GM21390 (cell line): Measurements from ENCODE around the gene DGUOK.
"Not testable (repeated sequence)": the region's sequence is repeated elsewhere in the genome, so short reads cannot be mapped to it uniquely, and the experiment has no call there.

ENCODE experiments used
- ATAC-seq: cut with Tn5 transposase; IDR thresholded peaks from one replicate; pipeline ENCODE4 v1.9.1; 2021; ENCODE audit not compliant: unreplicated experiment

DGUOK gene

GRCh38 chr2:73899801-73900336 is 26.8 kb upstream of the DGUOK start:
- ATAC-seq: no peak

GRCh38 chr2:73901143-73901542 is 25.5 kb upstream of the DGUOK start:
- no peak for ATAC-seq

GRCh38 chr2:73902284-73902683 is 24.4 kb upstream of the DGUOK start:
- no peak for ATAC-seq

GRCh38 chr2:73903313-73903712 is 23.4 kb upstream of the DGUOK start:
- ATAC-seq: no peak

GRCh38 chr2:73903949-73904613 is 22.6 kb upstream of the DGUOK start:
- not testable (repeated sequence) for ATAC-seq

- ATAC-seq: no peak
These were observed 21.7 kb upstream of the DGUOK start for GRCh38 chr2:73904952-73905351.

GRCh38 chr2:73906847-73907505 is 19.7 kb upstream of the DGUOK start:
- no peak for ATAC-seq

GRCh38 chr2:73907840-73908452 is 18.7 kb upstream of the DGUOK start:
- ATAC-seq: peak; percentile 69

- no peak for ATAC-seq
These were observed 17.7 kb upstream of the DGUOK start for GRCh38 chr2:73908689-73909652.

GRCh38 chr2:73910873-73911547 is 15.7 kb upstream of the DGUOK start:
- no peak for ATAC-seq

GRCh38 chr2:73911548-73912208 is 15.0 kb upstream of the DGUOK start:
- ATAC-seq: no peak

- ATAC-seq: no peak
These were observed 13.1 kb upstream of the DGUOK start for GRCh38 chr2:73913414-73914054.

GRCh38 chr2:73914667-73915066 is 12.0 kb upstream of the DGUOK start:
- no peak for ATAC-seq

GRCh38 chr2:73915437-73915993 is 11.2 kb upstream of the DGUOK start:
- no peak for ATAC-seq

- no peak for ATAC-seq
These were observed 10.0 kb upstream of the DGUOK start for GRCh38 chr2:73916666-73917065.

GRCh38 chr2:73917296-73917695 is 9.4 kb upstream of the DGUOK start:
- no peak for ATAC-seq

GRCh38 chr2:73917696-73918207 is 8.9 kb upstream of the DGUOK start:
- no peak for ATAC-seq

GRCh38 chr2:73918856-73919255 is 7.8 kb upstream of the DGUOK start:
- ATAC-seq: no peak
